Bronchial epithelial cell (primary cell): ENCODE data around the gene SMAGP. TPM values are rescaled to one million over a fixed set of nuclear protein-coding genes. Genes with fewer than 3 reads are reported as not detected.
"Not testable (repeated sequence)": the region's sequence is repeated elsewhere in the genome, so short reads cannot be mapped to it uniquely, and the experiment has no call there.

ENCODE experiments used
- DNase-seq: peaks from one replicate; pipeline ENCODE4 v3.0.0-alpha.2; 2010; ENCODE audit warnings: low read depth
- FAIRE-seq: peaks from 2 replicates; lab custom pipeline; 2011; peaks lifted over from hg19 to GRCh38; lab: Jason Lieb, UNC
- H3K27me3 ChIP-seq: 2 replicates; pipeline ENCODE4 v1.5.1; 2011; ENCODE audit warnings: low read length; ENCODE audit not compliant: control insufficient read depth, insufficient read depth
- H3K36me3 ChIP-seq: 2 replicates; pipeline ENCODE4 v1.5.1; 2011; ENCODE audit warnings: low read length; ENCODE audit not compliant: control insufficient read depth, insufficient read depth
- H3K4me3 ChIP-seq: 2 replicates; pipeline ENCODE4 v1.5.1; 2011; ENCODE audit warnings: mild to moderate bottlenecking, low read depth, low read length, control low read depth
- total RNA-seq: library from RNA; depleted of rRNA; stranded (reverse); fragments of >200 nt; gene quantifications from 2 replicates; pipeline ENCODE4 v1.2.1, GENCODE V29; 2014
- TF ChIP-seq, protein P1 (sequence below): IDR thresholded peaks from 2 replicates; pipeline ENCODE4 v1.5.1; 2011; ENCODE audit warnings: mild to moderate bottlenecking, moderate library complexity, low read length, control low read depth, inconsistent platforms; ENCODE audit not compliant: insufficient read depth, severe bottlenecking

SMAGP gene
- total RNA-seq, 1 donor from 2014 or later: 7.4 TPM

DNA sequence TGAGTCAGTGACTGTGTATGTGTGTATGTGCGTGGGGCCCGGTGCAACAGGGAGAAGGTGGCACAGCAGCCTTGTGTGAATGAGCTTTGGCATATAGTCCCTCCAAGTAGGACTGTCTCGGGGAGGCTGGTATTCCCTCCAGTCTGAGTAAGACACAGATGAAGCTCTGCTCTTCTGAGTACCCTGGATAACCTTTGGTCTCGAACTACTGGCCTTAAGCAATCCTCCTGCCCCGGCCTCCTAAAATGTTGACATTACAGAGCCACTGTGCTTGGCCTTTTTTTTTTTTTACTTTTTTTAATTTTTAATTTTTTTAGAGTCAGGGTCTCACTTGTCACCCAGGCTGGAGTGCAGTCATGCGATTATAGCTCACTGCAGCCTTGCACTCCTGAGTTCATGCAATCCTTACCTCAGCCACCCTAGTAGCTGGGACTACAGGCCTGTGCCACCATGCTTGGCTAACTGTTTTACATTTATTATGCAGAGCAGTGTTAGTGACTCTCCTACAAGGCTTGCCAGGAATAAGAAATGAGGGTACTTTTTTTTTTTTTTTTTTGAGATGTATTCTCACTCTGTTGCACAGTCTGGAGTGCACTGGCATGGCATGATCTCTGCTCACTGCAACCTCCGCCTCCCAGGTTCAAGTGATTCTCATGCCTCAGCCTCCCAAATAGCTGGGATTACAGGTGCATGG, 41.0 kb downstream of the SMAGP start:
- Histone ChIP-seq H3K27me3 (no peaks in the 10 kb centered on the region), H3K4me3 (no peak overlapping the region), H3K36me3 (no peaks in the 10 kb centered on the region)
- FAIRE-seq: no peak
- DNase-seq: no peak
- TF ChIP-seq, protein P1, sequence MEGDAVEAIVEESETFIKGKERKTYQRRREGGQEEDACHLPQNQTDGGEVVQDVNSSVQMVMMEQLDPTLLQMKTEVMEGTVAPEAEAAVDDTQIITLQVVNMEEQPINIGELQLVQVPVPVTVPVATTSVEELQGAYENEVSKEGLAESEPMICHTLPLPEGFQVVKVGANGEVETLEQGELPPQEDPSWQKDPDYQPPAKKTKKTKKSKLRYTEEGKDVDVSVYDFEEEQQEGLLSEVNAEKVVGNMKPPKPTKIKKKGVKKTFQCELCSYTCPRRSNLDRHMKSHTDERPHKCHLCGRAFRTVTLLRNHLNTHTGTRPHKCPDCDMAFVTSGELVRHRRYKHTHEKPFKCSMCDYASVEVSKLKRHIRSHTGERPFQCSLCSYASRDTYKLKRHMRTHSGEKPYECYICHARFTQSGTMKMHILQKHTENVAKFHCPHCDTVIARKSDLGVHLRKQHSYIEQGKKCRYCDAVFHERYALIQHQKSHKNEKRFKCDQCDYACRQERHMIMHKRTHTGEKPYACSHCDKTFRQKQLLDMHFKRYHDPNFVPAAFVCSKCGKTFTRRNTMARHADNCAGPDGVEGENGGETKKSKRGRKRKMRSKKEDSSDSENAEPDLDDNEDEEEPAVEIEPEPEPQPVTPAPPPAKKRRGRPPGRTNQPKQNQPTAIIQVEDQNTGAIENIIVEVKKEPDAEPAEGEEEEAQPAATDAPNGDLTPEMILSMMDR: no peak

DNA sequence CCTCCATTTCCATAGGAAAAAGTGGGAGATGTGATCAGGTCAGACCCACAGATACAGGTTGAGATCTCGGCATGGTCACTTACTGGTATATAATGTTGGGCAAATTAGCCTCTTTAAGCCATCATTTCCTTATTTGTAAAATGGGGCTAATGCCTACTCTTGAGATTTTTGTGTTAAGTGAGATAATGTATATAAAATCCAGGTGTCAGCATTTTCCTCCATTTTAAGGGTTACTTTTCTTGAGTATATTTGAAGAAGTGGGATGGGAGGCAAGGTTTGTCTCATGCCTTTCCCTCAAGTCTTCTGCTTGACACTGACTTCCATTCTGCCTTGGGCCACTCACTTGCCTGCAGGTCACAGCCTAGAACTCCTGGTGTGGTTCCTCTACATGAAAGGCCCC, 42.3 kb downstream of the SMAGP start:
- H3K4me3 ChIP-seq: no peak overlapping the region
- FAIRE-seq (no peak), DNase-seq (no peak)
- TF ChIP-seq, protein P1: no peak
- no peaks in the 10 kb centered on the region for H3K27me3 ChIP-seq
- no peaks in the 10 kb centered on the region for H3K36me3 ChIP-seq

DNA sequence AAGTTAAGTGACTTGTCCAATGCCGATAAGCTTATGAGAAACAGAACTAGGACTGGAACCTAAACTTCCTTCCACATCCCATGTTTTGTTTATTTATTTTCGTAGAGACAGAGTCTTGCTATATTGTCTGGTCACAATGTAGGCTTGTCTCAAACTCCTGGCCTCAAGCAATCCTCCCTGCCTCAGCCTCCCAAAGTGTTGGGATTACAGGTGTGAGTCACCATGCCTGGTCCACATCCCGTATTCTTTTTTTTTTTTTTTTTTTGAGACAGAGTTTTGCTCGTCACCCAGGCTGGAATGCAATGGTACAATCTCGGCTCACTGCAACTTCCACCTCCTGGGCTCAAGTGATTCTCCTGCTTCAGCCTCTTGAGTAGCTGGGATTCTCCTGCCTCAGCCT, 43.1 kb downstream of the SMAGP start:
- not testable (repeated sequence) for H3K27me3 ChIP-seq, FAIRE-seq, DNase-seq, H3K36me3 ChIP-seq, H3K4me3 ChIP-seq

DNA sequence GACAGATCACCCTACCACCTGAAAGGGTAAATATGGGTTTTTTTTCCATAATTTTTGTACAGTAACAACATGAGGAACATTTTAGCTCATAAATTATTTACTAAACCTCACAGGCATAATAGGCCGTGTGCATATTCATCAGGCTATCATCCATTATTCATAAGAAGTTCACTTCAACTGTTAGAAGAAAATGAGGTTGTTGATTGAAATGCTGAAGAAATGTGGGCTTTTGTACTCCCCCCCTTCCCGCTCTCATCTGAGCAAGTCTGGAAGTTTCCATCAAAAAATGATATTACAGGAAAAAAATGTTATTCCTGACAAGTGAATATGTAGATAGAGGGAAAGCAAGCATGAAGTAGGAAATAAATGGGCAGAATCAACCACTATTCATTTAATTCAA, 44.4 kb downstream of the SMAGP start:
- no peaks in the 10 kb centered on the region for H3K36me3 ChIP-seq
- no peaks in the 10 kb centered on the region for H3K27me3 ChIP-seq
- TF ChIP-seq, protein P1: no peak
- no peak overlapping the region for H3K4me3 ChIP-seq
- DNase-seq (no peak), FAIRE-seq (no peak)

DNA sequence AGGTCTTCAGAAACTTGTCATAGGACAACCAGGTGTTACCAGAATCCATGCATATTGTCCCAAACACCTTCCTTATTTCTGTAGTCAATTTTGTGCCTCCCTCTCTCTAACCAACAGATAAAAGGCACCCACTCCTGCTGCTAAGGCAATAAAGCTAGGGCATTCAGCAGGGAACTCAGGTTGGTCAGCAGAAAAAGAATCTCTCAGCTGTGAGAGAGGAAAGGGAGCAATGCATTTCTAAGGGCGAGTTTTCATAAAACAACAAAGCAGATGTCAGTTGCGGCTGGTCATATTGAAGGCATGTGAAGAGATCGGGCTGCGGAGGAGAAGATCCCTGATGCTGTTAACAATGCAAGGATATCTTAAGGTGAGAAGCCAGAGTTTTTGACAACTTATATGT, 45.0 kb downstream of the SMAGP start:
- Histone ChIP-seq H3K27me3 (no peaks in the 10 kb centered on the region), H3K36me3 (no peaks in the 10 kb centered on the region), H3K4me3 (no peak overlapping the region)
- FAIRE-seq (no peak), DNase-seq (no peak)
- TF ChIP-seq, protein P1: no peak

DNA sequence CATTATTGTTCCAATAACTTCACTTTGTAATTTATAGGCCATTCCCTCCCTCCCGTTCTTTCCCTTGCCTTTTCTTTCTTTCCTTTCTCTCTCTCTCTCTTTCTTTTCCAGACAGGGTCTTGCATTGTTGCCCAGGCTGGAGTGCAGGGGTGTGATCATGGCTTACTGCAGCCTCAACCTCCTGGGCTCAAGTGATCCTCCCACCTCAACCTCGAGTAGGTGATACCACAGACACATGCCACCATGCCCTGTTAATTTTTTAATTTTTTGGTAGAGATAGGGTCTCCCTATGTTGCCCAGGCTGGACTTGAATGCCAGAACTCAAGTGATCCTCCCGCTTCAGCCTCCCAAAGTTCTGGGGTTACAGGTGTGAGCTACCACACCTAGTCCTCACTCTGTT, 45.6 kb downstream of the SMAGP start:
- Histone ChIP-seq H3K27me3 (no peaks in the 10 kb centered on the region), H3K36me3 (no peaks in the 10 kb centered on the region), H3K4me3 (no peak overlapping the region)
- DNase-seq: no peak
- TF ChIP-seq, protein P1: no peak
- no peak for FAIRE-seq
